ENCODE results near the gene LIN37. TPM values are rescaled to one million over a fixed set of nuclear protein-coding genes. Genes with fewer than 3 reads are reported as not detected.
A peak's percentile ranks its signal among the peaks of the same experiment; 100 is the strongest.

LIN37 gene
- total and polyA plus RNA-seq, 4 donors: 2.6 to 7.0 (median 6.1) TPM

GRCh38 chr19:35710784-35711723 is 37.3 kb upstream of the LIN37 start:
- no peak overlapping the region for H3K27ac ChIP-seq (ENCODE audit: low read depth in 1 of 2, low read length in 2 of 2)
- 57% methylated on average over 13 of the region's 13 CpGs for WGBS

GRCh38 chr19:35712567-35713505 is 35.5 kb upstream of the LIN37 start:
- H3K4me3 ChIP-seq (ENCODE audit: low read depth in 1 of 3, low read length in 3 of 3): no peak overlapping the region
- TF ChIP-seq FOXA2 (IDR thresholded peaks at IDR 0.05): no peak
- no peak for TF ChIP-seq YY1 (IDR thresholded peaks at IDR 0.05)
- no peak for TF ChIP-seq ATF3 (IDR thresholded peaks at IDR 0.05)
- TF ChIP-seq HNF4G (IDR thresholded peaks at IDR 0.05): no peak
- TF ChIP-seq EGR1 (IDR thresholded peaks at IDR 0.05; ENCODE audit: low read depth in 2 of 2): no peak
- no peak for TF ChIP-seq NR2F2 (IDR thresholded peaks at IDR 0.05)
- TF ChIP-seq TAF1 (conservative IDR thresholded peaks at IDR 0.05): no peak
- no peak for TF ChIP-seq HNF4A (conservative IDR thresholded peaks at IDR 0.05)
- TF ChIP-seq ZBTB33 (IDR thresholded peaks at IDR 0.05): no peak
- no peak for TF ChIP-seq FOXA1 (IDR thresholded peaks at IDR 0.05)
- no peak for TF ChIP-seq SP1 (IDR thresholded peaks at IDR 0.05)
- TF ChIP-seq, protein P1, sequence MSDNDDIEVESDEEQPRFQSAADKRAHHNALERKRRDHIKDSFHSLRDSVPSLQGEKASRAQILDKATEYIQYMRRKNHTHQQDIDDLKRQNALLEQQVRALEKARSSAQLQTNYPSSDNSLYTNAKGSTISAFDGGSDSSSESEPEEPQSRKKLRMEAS (IDR thresholded peaks at IDR 0.05): no peak
- no peak for TF ChIP-seq JUND (IDR thresholded peaks at IDR 0.05)
- H3K9ac ChIP-seq (ENCODE audit: low read depth in 1 of 2, low read length in 2 of 2): no peak overlapping the region
- peaks cover 5 to 15% (median 8%) of the 10 kb centered on the region in 4 donors for H3K4me1 ChIP-seq (ENCODE audit: control insufficient read depth in 4 of 4, insufficient read depth in 4 of 4, low read length in 3 of 4)
- DNase-seq (ENCODE audit: low spot score): peak; percentile 58
- WGBS: 76% methylated on average over 11 of the region's 11 CpGs
- H3K27me3 ChIP-seq (ENCODE audit: control insufficient read depth in 4 of 4, insufficient read depth in 4 of 4, low read length in 3 of 4): no peaks in the 10 kb centered on the region
- H3K9me3 ChIP-seq (ENCODE audit: control insufficient read depth in 4 of 4, low read length in 3 of 4): no peaks in the 10 kb centered on the region
- no peak overlapping the region for H3K27ac ChIP-seq (ENCODE audit: low read depth in 1 of 2, low read length in 2 of 2)
- H3K36me3 ChIP-seq (ENCODE audit: control insufficient read depth in 4 of 4, insufficient read depth in 3 of 4, low read depth in 1 of 4, low read length in 3 of 4): no peaks in the 10 kb centered on the region

More at GRCh38 chr19:35710784-35711723, 37.3 kb upstream of the LIN37 start:
- TF ChIP-seq FOXA2 (IDR thresholded peaks at IDR 0.05) (no peak), EGR1 (IDR thresholded peaks at IDR 0.05; ENCODE audit: low read depth in 2 of 2) (no peak), ATF3 (IDR thresholded peaks at IDR 0.05) (no peak), TAF1 (conservative IDR thresholded peaks at IDR 0.05) (no peak), NR2F2 (IDR thresholded peaks at IDR 0.05) (no peak), FOXA1 (IDR thresholded peaks at IDR 0.05) (no peak), ZBTB33 (IDR thresholded peaks at IDR 0.05) (no peak)
- TF ChIP-seq, protein P2, sequence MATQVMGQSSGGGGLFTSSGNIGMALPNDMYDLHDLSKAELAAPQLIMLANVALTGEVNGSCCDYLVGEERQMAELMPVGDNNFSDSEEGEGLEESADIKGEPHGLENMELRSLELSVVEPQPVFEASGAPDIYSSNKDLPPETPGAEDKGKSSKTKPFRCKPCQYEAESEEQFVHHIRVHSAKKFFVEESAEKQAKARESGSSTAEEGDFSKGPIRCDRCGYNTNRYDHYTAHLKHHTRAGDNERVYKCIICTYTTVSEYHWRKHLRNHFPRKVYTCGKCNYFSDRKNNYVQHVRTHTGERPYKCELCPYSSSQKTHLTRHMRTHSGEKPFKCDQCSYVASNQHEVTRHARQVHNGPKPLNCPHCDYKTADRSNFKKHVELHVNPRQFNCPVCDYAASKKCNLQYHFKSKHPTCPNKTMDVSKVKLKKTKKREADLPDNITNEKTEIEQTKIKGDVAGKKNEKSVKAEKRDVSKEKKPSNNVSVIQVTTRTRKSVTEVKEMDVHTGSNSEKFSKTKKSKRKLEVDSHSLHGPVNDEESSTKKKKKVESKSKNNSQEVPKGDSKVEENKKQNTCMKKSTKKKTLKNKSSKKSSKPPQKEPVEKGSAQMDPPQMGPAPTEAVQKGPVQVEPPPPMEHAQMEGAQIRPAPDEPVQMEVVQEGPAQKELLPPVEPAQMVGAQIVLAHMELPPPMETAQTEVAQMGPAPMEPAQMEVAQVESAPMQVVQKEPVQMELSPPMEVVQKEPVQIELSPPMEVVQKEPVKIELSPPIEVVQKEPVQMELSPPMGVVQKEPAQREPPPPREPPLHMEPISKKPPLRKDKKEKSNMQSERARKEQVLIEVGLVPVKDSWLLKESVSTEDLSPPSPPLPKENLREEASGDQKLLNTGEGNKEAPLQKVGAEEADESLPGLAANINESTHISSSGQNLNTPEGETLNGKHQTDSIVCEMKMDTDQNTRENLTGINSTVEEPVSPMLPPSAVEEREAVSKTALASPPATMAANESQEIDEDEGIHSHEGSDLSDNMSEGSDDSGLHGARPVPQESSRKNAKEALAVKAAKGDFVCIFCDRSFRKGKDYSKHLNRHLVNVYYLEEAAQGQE (IDR thresholded peaks at IDR 0.05): no peak
- DNase-seq (ENCODE audit: low spot score): no peak
- H3K4me1 ChIP-seq (ENCODE audit: control insufficient read depth in 4 of 4, insufficient read depth in 4 of 4, low read length in 3 of 4): peaks cover 5 to 9% (median 6%) of the 10 kb centered on the region in 4 donors
- H3K36me3 ChIP-seq (ENCODE audit: control insufficient read depth in 4 of 4, insufficient read depth in 3 of 4, low read depth in 1 of 4, low read length in 3 of 4): no peaks in the 10 kb centered on the region
- H3K9ac ChIP-seq (ENCODE audit: low read depth in 1 of 2, low read length in 2 of 2): no peak overlapping the region
- H3K4me3 ChIP-seq (ENCODE audit: low read depth in 1 of 3, low read length in 3 of 3): no peak overlapping the region
- no peaks in the 10 kb centered on the region for H3K27me3 ChIP-seq (ENCODE audit: control insufficient read depth in 4 of 4, insufficient read depth in 4 of 4, low read length in 3 of 4)
- H3K9me3 ChIP-seq (ENCODE audit: control insufficient read depth in 4 of 4, low read length in 3 of 4): no peaks in the 10 kb centered on the region

All from liver (tissue), 9 donors.